ENCODE data around the gene SORBS1.

The SORBS1 gene

DNA sequence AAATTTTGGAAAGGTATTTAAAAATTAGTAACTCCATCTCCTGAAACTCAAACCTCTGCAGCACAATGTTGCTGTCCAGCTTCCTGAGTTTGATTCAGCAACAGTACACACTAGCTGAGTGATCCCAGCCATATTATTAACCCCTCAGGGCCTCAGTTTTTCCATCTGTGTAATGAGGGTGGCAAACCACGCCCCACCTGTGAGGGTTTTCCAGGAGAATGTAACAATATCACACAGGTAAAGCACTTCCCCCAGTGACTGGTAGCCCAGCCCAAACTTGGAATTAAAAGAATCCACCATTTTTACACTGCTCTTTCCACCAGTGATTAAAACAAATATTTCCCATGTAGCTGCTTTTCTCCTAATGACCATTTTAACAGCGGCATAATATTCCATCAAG is 122.4 kb downstream of the SORBS1 start:
- H3K9me3 Mint-ChIP-seq, result no peaks in the 10 kb centered on the region
- peaks cover 17% of the 10 kb centered on the region for H3K4me1 Mint-ChIP-seq (ENCODE audit: low read depth)
- H3K4me3 Mint-ChIP-seq, result no peak overlapping the region
- intact Hi-C loops (cut with micrococcal nuclease), result no loop called here
- no peaks in the 10 kb centered on the region for H3K27me3 Mint-ChIP-seq
- no peaks in the 10 kb centered on the region for H3K36me3 Mint-ChIP-seq (ENCODE audit: low read depth)
- no peak overlapping the region for H3K27ac Mint-ChIP-seq

DNA sequence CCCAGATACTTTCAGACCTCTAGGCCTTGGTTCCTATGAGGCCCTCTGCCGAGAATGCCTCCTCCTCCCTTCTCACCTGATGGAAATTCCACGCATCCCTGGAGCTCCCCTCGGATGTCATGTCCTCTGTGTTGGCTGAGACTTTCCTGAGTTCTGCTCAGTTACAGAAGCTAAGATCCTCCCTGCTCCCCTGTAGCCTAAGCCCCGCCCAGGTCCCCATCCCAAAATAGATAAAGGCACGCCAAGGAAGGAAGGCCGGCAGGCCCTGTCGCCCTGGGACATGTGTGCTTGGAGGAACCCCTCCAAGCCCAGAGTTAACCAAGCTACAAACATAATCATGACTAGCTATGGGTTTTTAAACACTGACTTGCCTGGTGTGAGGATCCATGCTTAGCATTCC is 123.5 kb downstream of the SORBS1 start:
- H3K4me3 Mint-ChIP-seq, result no peak overlapping the region
- intact Hi-C loops (cut with micrococcal nuclease), result no loop called here
- H3K27ac Mint-ChIP-seq, result no peak overlapping the region
- peaks cover 18% of the 10 kb centered on the region for H3K4me1 Mint-ChIP-seq (ENCODE audit: low read depth)
- no peaks in the 10 kb centered on the region for H3K36me3 Mint-ChIP-seq (ENCODE audit: low read depth)
- H3K9me3 Mint-ChIP-seq, result no peaks in the 10 kb centered on the region
- peaks cover 2% of the 10 kb centered on the region for H3K27me3 Mint-ChIP-seq

DNA sequence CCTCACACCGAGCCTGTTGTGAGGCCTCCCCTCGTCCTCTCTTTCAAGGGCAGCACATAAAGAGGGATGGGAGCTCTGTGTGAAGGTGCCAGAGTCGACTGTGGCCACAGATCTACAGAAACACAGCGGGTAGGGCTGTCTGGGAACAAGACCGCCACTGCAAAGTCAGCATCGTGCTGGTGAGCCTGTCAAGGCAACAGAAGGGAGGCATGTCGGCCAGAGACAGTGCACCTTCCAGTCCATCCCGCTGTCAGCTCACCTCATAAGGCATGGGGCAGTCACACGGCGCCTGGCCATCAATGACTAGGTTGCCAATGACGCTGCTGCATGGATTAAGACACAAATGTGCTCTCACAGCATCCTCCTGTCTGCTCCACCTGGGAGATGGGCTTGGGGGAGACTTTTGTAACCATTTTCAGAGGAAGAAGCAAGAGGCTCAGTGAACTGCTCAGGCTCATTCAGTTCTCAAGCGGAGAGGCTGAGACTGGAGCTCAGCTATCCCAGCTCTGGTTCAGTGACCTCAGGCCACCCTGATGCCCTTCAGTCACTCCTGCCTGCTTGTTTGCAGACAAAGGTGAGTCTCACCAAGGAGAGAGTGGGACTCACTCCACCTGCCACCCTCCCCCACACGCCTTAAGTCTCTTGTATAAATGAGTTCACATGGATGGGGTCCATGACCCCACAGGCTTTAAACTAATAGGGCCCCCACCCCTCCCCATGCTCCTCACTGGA is 125.5 kb downstream of the SORBS1 start:
- Mint-ChIP-seq H3K27me3 (peaks cover 5% of the 10 kb centered on the region), H3K27ac (no peak overlapping the region), H3K4me3 (no peak overlapping the region), H3K36me3 (ENCODE audit: low read depth) (no peaks in the 10 kb centered on the region), H3K9me3 (no peaks in the 10 kb centered on the region), H3K4me1 (ENCODE audit: low read depth) (peaks cover 18% of the 10 kb centered on the region)
- intact Hi-C loops (cut with micrococcal nuclease), result no loop called here

DNA sequence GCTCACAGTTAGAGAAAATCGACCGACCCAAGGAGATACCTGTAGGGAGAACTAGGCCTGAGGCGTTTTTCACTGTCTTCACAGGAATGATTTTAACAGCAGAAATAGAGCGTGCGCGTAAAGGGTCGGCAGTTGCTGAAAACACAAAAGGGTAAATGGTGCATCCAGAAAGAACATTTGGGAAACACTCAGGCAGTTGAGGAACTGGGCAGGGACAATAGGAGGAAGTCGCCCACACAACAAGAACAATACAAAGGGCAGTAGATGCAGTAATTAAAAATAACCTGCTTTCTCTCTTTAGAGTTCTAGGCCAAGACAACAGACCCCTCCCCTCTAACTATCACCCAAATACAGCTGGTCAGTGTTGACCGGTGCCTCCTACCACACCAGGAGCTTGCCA is 126.6 kb downstream of the SORBS1 start:
- Mint-ChIP-seq H3K27me3 (peaks cover 5% of the 10 kb centered on the region), H3K27ac (no peak overlapping the region), H3K4me1 (ENCODE audit: low read depth) (peaks cover 18% of the 10 kb centered on the region), H3K4me3 (no peak overlapping the region), H3K9me3 (no peaks in the 10 kb centered on the region), H3K36me3 (ENCODE audit: low read depth) (no peaks in the 10 kb centered on the region)
- intact Hi-C loops (cut with micrococcal nuclease), result no loop called here

DNA sequence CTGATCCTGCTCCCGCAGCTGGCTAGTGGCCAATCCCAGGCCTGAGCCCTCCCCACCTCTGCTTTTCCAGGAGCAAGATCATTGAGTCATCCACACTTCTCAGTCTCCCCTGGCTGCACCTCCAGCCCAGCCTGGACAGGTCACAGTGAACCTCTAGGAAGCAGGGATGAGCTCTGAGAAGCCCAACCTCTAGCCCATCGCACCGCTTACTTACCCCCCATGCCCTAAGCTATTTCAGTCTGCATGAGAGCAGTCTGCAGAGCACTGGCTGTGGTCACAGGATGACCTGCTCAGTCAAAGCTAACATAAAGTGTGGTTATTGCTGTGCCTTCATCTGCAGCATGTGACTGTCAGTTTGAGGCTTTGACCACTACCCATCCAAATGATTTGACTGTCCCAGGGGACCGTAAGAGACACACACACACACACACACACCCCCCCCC is 129.2 kb downstream of the SORBS1 start:
- Mint-ChIP-seq H3K27me3 (peaks cover 9% of the 10 kb centered on the region), H3K4me1 (ENCODE audit: low read depth) (peaks cover 18% of the 10 kb centered on the region), H3K27ac (no peak overlapping the region), H3K36me3 (ENCODE audit: low read depth) (no peaks in the 10 kb centered on the region), H3K4me3 (no peak overlapping the region), H3K9me3 (no peaks in the 10 kb centered on the region)
- intact Hi-C loops (cut with micrococcal nuclease), result no loop called here

DNA sequence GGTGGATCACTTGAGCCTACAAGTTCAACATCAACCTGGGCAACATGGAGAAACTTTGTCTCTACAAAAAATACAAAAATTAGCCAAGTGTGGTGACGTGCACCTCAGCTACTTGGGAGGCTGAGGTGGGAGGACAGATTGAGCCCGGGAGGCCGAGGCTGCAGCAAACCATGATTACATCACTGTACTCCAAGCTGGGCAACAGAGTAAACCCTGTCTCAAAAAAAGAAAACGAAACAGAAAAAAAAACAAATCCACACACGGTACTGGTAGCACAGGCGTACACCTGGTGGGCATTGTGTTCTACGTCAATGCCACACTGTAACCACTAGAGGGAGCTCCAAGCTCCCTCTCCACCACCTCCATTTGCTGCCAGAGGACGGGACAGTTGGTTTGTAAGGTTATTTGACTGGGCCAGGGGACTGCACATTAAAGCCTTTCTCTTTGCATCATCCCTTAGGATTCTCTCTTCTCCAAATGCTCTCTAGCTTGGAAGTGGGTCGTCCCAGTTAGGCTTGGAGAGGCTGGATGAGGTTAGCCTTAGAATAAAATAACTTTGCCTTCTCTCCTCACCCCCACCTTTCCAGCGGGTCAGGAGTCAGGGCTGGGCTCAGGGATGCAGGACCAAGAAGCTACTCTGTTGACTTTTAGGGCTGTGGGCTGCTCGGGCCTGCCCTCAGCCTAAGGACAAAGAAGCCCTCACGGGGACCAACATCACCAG is 130.8 kb downstream of the SORBS1 start:
- H3K4me1 Mint-ChIP-seq (ENCODE audit: low read depth), result peaks cover 17% of the 10 kb centered on the region
- intact Hi-C loops (cut with micrococcal nuclease), result loop anchor here (1.0 kb wide), 1 partner anchor 171 kb away; no protein-coding TSS in a partner anchor
- H3K27me3 Mint-ChIP-seq, result peaks cover 9% of the 10 kb centered on the region
- H3K9me3 Mint-ChIP-seq, result no peaks in the 10 kb centered on the region
- no peak overlapping the region for H3K27ac Mint-ChIP-seq
- no peaks in the 10 kb centered on the region for H3K36me3 Mint-ChIP-seq (ENCODE audit: low read depth)
- H3K4me3 Mint-ChIP-seq, result no peak overlapping the region

DNA sequence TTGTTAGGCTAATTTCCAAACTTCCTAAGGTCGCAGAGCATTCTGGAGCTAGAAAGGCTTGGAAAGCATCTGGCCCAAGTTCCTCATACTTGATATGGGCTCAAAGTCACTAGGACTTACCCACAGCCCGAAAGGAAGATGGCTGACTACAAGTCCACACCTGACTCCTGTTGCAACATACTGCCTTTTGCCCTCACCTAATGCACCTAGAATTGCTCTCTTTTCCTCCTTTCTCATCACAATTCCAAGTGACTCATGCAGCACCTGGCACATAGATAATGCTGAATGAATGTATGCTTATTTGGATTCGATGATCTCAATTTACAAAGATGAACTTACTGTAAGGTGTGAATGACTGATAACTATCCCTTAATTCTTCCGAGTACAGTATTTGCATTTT is 131.5 kb downstream of the SORBS1 start:
- Mint-ChIP-seq H3K36me3 (ENCODE audit: low read depth) (no peaks in the 10 kb centered on the region), H3K4me3 (no peak overlapping the region), H3K27me3 (peaks cover 9% of the 10 kb centered on the region), H3K27ac (no peak overlapping the region), H3K4me1 (ENCODE audit: low read depth) (peaks cover 10% of the 10 kb centered on the region), H3K9me3 (no peaks in the 10 kb centered on the region)
- intact Hi-C loops (cut with micrococcal nuclease), result loop anchor here (1.0 kb wide), 1 partner anchor 172 kb away; no protein-coding TSS in a partner anchor

DNA sequence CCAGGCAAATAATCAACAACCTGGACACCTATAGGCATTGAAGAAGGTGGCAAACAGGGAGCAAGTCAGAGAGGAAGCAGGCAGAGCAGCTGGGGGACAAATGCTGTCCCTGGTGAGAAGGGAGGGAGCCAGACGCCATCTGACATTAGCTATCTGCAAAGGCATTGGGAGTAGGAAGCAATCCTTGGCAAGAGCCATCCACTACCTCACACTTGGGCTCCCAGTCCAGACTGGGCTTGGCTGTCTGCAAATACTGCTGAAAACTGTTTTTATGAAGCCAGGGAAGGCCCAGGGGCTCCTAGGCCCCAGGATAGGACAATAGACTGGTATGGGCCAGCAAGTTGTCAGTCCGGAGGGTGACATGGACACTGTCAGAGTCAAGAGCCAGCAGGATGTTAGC is 132.5 kb downstream of the SORBS1 start:
- Mint-ChIP-seq H3K4me3 (no peak overlapping the region), H3K9me3 (no peaks in the 10 kb centered on the region), H3K4me1 (ENCODE audit: low read depth) (peaks cover under 1% of the 10 kb centered on the region), H3K27ac (no peak overlapping the region), H3K36me3 (ENCODE audit: low read depth) (no peaks in the 10 kb centered on the region), H3K27me3 (peaks cover 9% of the 10 kb centered on the region)
- intact Hi-C loops (cut with micrococcal nuclease), result no loop called here

DNA sequence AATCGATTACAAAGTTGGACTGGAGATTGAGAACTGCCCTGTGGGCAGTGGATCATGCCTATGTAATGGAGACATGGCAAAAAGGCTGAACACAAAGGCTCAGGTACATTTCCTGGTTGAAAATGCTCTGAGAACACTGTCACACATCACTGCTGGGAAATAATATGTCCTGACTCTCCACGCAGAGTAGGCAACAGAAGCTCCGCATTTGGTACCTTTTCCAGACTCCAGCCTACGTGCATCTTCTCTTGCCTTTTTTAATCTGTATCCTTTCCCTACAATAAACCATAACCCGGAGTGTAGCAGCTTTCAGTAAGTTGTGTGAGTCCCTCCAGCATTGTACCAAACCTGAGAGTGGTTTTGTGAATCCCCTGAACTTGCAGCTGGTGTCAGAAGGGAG is 134.7 kb downstream of the SORBS1 start:
- Mint-ChIP-seq H3K27ac (no peak overlapping the region), H3K27me3 (peaks cover 7% of the 10 kb centered on the region), H3K36me3 (ENCODE audit: low read depth) (no peaks in the 10 kb centered on the region), H3K9me3 (no peaks in the 10 kb centered on the region), H3K4me3 (no peak overlapping the region), H3K4me1 (ENCODE audit: low read depth) (no peaks in the 10 kb centered on the region)
- intact Hi-C loops (cut with micrococcal nuclease), result no loop called here

DNA sequence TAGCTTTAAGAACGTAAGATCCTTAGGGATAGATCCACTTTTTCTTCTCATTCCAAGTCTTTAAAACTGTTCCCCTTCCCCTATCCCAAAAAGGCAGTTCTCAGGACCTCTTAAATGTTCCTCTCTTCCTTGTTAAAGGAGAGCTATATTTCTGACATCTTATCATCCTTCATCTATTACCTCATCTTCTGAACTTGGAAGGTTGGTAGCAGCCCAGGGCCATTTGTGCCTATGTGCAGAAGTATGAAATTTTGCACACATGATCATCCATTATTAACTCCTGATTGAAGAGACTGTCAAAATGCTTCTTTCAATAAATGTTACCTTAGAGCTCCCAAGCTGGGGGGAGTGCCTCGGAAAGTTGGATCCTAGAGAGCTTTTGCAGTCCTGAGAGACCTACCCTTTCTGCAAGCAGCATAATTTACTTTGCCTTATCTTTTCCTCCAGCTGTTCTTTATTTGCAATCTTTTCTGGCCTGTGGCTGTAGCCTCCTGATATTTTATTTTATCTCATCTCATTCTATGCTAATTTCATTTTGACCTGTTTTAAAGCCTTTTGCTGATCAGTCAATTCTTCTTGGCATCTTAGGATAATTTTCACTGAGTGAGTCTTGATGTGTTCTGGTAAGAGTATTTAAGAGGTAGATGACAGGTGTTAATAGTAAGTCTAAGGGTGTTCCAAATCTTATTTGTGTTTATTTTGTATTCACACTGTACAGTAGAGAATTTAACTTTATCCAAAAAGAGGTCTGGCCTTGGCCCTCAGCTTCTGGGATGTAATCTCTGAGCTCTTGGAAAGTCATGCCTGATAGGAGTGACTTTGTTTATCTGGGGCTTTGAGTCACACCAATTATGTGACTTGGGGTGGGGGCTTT is 135.3 kb downstream of the SORBS1 start:
- H3K27me3 Mint-ChIP-seq, result peaks cover 4% of the 10 kb centered on the region
- H3K27ac Mint-ChIP-seq, result no peak overlapping the region
- intact Hi-C loops (cut with micrococcal nuclease), result no loop called here
- no peak overlapping the region for H3K4me3 Mint-ChIP-seq
- H3K9me3 Mint-ChIP-seq, result no peaks in the 10 kb centered on the region
- no peaks in the 10 kb centered on the region for H3K36me3 Mint-ChIP-seq (ENCODE audit: low read depth)
- H3K4me1 Mint-ChIP-seq (ENCODE audit: low read depth), result no peaks in the 10 kb centered on the region

DNA sequence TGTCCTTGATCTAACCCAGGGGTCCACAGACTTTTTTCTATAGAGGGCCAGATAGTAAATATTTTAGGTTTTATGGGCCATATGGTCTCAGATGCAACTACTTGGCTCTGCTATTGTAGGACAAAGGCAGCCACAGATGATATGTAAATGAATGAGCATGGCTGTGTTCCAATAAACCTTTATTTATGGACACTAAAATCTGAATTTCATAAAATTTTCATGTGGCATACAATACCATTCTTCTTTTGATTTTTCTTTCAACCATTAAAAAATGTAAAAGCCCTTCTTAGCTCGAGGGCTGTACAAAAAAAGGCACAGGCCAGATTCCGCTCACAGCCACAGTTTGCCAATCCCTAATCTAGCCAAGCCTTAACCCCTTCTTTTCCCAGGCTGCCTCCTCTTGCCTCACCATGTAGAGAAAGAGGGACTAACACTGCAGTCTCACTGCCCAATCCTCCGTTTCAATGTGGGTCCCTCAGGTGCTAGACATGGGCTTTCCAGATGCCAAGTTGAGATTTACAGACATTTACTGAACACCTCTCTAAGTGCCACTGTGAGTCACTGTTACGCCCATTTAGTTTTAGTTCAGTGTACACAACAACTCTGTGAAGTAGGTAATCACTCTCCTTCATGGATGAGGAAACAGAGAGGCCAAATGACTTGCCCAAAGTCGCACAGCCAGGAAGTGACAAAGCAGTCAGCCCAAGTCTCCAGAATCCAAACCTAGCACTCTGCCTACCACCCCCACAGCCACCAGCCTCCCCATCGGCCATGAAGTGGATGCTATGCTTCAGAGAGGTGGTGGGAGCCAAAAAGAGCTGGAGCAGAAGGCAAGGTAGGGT is 137.8 kb downstream of the SORBS1 start:
- peaks cover 2% of the 10 kb centered on the region for H3K27me3 Mint-ChIP-seq
- no peak overlapping the region for H3K4me3 Mint-ChIP-seq
- intact Hi-C loops (cut with micrococcal nuclease), result no loop called here
- no peak overlapping the region for H3K27ac Mint-ChIP-seq
- no peaks in the 10 kb centered on the region for H3K36me3 Mint-ChIP-seq (ENCODE audit: low read depth)
- no peaks in the 10 kb centered on the region for H3K4me1 Mint-ChIP-seq (ENCODE audit: low read depth)
- no peaks in the 10 kb centered on the region for H3K9me3 Mint-ChIP-seq

DNA sequence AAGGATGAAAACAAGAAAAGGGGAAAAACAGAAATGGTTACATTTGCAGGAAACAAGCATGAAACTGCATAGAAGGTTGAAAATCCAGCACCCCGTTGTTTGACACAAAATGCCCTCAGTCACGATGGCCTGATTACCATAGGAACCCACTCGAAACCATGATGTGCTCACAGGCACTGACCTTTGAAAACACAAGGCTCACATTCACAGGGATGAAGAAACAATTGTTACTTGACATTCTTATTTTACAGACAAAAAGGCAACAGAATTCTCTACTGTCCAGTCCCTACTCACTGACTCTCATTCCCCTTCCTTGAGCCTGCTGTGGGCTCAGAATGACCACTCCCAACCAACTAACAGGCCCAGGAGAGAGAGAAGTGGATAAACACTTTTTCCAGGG is 138.9 kb downstream of the SORBS1 start:
- H3K4me3 Mint-ChIP-seq, result no peak overlapping the region
- H3K4me1 Mint-ChIP-seq (ENCODE audit: low read depth), result no peaks in the 10 kb centered on the region
- no peaks in the 10 kb centered on the region for H3K9me3 Mint-ChIP-seq
- no peaks in the 10 kb centered on the region for H3K27me3 Mint-ChIP-seq
- intact Hi-C loops (cut with micrococcal nuclease), result no loop called here
- H3K27ac Mint-ChIP-seq, result no peak overlapping the region
- no peaks in the 10 kb centered on the region for H3K36me3 Mint-ChIP-seq (ENCODE audit: low read depth)

DNA sequence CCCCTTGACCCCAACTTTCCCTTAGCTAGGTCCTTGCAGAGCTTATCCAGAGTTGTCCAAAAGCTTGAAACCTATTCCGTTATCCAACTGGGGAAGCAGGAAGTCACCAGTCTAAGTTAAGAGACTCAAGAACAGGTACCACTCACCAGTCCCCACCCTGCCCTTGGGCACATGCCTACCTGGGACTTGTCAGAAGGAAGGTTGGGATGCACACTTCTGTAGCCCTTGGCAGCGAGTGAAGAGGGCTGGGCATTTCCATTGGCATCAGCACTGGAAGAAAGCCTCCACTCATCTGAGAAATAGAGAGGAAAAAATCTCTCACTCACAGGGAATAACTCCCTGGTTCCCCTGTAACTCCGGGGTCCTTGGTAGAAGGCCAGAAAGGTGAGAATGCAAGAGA is 139.4 kb downstream of the SORBS1 start:
- H3K9me3 Mint-ChIP-seq, result no peaks in the 10 kb centered on the region
- no peak overlapping the region for H3K27ac Mint-ChIP-seq
- H3K4me3 Mint-ChIP-seq, result no peak overlapping the region
- intact Hi-C loops (cut with micrococcal nuclease), result no loop called here
- no peaks in the 10 kb centered on the region for H3K4me1 Mint-ChIP-seq (ENCODE audit: low read depth)
- no peaks in the 10 kb centered on the region for H3K36me3 Mint-ChIP-seq (ENCODE audit: low read depth)
- no peaks in the 10 kb centered on the region for H3K27me3 Mint-ChIP-seq
